Skin epidermis (tissue), 12 donors: ENCODE measurements around the gene NPAS2.

Source experiments
- H3K27ac ChIP-seq, 21 experiments: fragments of 200-600 bp; sonication (generic) in 11 of 21; one replicate each; pipeline ENCODE4 v1.5.0; 2020; ENCODE audit warnings: mild to moderate bottlenecking in 3 of 21, inconsistent platforms in 2 of 21, moderate library complexity in 2 of 21
- H3K4me3 ChIP-seq, 7 experiments: fragments of 200-600 bp; sonication (generic) in 2 of 7; one replicate each; pipeline ENCODE4 v1.5.0; 2020; ENCODE audit warnings: inconsistent platforms in 2 of 7, mild to moderate bottlenecking in 2 of 7, moderate library complexity in 1 of 7

The NPAS2 gene

GRCh38 chr2:101022221-101022620 lies 202.3 kb downstream of the NPAS2 start:
- no peak overlapping the region for H3K27ac ChIP-seq
- no peak overlapping the region for H3K4me3 ChIP-seq

- Histone ChIP-seq H3K4me3 (no peak overlapping the region), H3K27ac (no peak overlapping the region)
These were observed 203.6 kb downstream of the NPAS2 start for GRCh38 chr2:101023327-101024107.

- H3K4me3 ChIP-seq = no peak overlapping the region
- H3K27ac ChIP-seq = no peak overlapping the region
These were observed 205.6 kb downstream of the NPAS2 start for GRCh38 chr2:101025561-101025960.

GRCh38 chr2:101026253-101026701 lies 206.3 kb downstream of the NPAS2 start:
- no peak overlapping the region for H3K4me3 ChIP-seq
- peak overlapping the region in 1 of 21 experiments; percentile 3 for H3K27ac ChIP-seq

GRCh38 chr2:101026923-101027469 lies 207.1 kb downstream of the NPAS2 start:
- Histone ChIP-seq H3K27ac (no peak overlapping the region), H3K4me3 (no peak overlapping the region)

- Histone ChIP-seq H3K4me3 (no peak overlapping the region), H3K27ac (no peak overlapping the region)
These were observed 207.9 kb downstream of the NPAS2 start for GRCh38 chr2:101027852-101028251.

- Histone ChIP-seq H3K4me3 (no peak overlapping the region), H3K27ac (no peak overlapping the region)
These were observed 211.1 kb downstream of the NPAS2 start for GRCh38 chr2:101030866-101031554.

GRCh38 chr2:101032084-101032776 lies 212.3 kb downstream of the NPAS2 start:
- no peak overlapping the region for H3K4me3 ChIP-seq
- H3K27ac ChIP-seq = no peak overlapping the region

GRCh38 chr2:101036562-101036961 lies 216.6 kb downstream of the NPAS2 start:
- Histone ChIP-seq H3K27ac (no peak overlapping the region), H3K4me3 (no peak overlapping the region)

GRCh38 chr2:101037161-101037755 lies 217.3 kb downstream of the NPAS2 start:
- no peak overlapping the region for H3K27ac ChIP-seq

GRCh38 chr2:101038455-101039255 lies 218.7 kb downstream of the NPAS2 start:
- H3K4me3 ChIP-seq = no peak overlapping the region
- H3K27ac ChIP-seq = no peak overlapping the region

More at GRCh38 chr2:101037161-101037755, 217.3 kb downstream of the NPAS2 start:
- H3K4me3 ChIP-seq = no peak overlapping the region

- Histone ChIP-seq H3K27ac (no peak overlapping the region), H3K4me3 (no peak overlapping the region)
These were observed 220.1 kb downstream of the NPAS2 start for GRCh38 chr2:101040072-101040471.

- Histone ChIP-seq H3K27ac (no peak overlapping the region), H3K4me3 (no peak overlapping the region)
These were observed 220.8 kb downstream of the NPAS2 start for GRCh38 chr2:101040761-101041160.

- Histone ChIP-seq H3K4me3 (no peak overlapping the region), H3K27ac (no peak overlapping the region)
These were observed 221.5 kb downstream of the NPAS2 start for GRCh38 chr2:101041413-101041812.

GRCh38 chr2:101045330-101045729 lies 225.4 kb downstream of the NPAS2 start:
- Histone ChIP-seq H3K4me3 (no peak overlapping the region), H3K27ac (no peak overlapping the region)
